GM19467 (cell line): ENCODE results near the gene FLRT1.

Source experiments
- ATAC-seq: cut with Tn5 transposase; IDR thresholded peaks from one replicate; pipeline ENCODE4 v1.9.1; 2021; ENCODE audit warnings: mild to moderate bottlenecking, moderate library complexity; ENCODE audit not compliant: unreplicated experiment

Gene FLRT1

DNA sequence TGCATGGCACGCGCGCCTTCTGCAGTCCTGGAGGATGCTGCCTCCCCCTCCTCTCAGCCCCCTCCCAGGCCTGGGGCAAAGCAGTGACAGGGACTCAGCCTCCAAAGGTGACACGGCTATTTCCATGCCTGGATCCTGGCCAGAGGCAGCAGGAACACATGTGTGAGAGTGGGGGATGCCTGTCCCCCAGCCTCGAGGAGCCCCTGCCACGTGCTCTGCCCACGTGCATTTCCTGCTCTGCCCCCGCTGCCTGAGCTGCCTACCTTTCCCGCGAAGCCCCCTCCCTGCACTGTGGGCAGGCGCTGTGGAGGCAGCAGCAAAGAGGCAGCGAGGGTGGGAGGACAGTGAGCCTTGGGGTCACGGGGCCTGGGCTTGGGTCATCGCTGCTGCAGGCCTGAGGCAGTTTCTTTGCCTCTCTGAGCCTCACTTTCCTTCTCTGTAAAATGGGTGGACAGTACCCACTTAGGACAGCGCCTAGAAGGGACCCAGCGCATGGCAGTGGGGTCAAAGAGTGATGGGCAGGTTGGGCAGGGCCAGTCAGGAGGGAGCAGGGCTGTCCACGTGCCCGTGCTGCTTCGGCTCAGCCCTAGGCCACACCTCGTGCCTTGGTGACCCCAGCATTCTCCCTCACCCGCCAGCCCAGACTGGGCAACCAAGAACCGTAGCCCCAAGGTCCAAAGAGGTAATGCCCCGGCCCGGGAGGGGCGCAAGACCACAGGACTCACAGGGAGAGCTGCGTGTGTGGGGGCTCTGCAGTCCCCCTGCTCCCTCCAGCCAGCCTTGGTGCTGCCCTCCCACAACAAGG, 48.6 kb downstream of the FLRT1 start:
- ATAC-seq = no peak

DNA sequence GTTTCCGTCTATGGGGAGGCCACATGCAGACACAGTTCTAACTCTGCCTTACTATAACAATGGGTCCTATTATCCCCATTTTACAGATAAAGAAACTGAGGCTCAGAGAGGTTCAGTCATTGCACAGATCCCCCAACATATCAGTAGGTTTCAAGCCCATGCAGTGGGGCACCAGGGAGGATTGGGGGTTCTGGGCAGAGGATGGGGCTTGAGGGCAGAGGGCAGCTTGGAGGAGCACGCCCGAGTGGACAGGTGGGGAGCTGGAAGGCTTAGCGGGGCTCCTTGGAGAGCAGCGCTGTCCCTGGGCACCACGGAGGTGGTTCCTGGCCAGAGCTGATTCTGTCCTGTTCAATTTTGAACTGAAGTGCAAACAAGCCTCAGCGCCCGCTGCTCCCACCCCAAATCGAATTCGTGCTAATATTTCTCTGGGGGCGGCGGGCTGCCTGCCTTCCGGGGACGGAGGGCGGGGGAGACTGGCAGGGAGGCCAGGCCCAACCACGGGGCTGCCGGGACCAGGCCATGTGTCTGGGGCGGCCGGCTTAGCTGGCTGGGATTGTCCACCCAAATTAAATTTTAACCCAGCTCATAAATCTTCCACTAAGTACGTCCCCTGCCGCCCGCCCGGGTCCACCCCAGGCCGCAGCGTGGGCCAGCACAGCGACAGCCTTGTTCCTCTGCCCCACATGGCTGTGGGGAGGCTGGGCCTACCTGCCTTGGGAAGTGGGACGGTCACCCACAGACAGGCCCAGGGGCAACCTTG, 49.4 kb downstream of the FLRT1 start:
- no peak for ATAC-seq
